SKM-1 treated with dmso at 0.1 percent for 144 hours (cell line): Measurements from ENCODE around the gene KRTAP1-1.
"Not testable (repeated sequence)": the region's sequence is repeated elsewhere in the genome, so short reads cannot be mapped to it uniquely, and the experiment has no call there.

Source experiments
- DNase-seq: peaks from one replicate; lab custom pipeline; 2025; ENCODE audit not compliant: unreplicated experiment; lab: John Stamatoyannopoulos, UW

The KRTAP1-1 gene

DNA sequence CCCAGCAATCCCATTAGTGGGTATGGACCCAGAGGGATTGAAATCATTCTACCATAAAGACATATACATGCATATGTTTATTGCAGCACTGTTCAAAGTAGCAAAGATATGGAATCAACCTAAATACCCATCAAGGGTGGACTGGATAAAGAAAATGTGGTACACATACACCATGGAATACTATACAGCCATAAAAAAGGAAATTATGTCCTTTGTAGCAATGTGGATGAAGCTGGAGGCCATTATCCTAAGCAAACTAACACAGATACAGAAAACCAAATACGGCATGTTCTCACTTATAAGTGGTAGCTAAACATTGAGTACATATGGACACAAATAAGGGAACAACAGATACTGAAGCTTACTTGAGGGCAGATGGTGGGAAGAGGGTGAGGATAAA lies 16.3 kb upstream of the KRTAP1-1 start:
- DNase-seq = no peak

DNA sequence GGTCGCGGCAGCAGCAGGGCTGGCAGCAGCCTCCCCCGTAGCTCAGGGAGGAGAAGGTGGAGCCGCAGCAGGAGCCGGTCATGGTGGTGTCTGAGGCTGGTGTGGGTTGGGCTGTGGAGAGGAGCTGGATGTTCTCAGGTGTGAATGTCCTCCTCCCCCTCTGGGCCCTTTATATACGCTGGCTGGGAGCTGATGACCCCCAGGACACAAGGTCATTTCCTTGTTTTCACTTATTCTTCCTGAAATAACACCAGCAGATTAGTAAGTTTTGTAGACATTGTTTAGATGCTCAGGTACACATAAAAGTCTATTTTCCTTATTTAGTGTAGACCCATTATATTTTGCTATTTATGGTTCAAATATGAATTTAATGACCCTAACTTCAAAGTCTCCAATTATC lies 13.9 kb upstream of the KRTAP1-1 start, which contains the start of gene KRTAP2-2:
TSS of gene KRTAP2-2 (minus strand) at position 101 of the 400 bp plus-strand sequence. CDS start at position 82, 19 bp downstream.
- DNase-seq = not testable (repeated sequence)

DNA sequence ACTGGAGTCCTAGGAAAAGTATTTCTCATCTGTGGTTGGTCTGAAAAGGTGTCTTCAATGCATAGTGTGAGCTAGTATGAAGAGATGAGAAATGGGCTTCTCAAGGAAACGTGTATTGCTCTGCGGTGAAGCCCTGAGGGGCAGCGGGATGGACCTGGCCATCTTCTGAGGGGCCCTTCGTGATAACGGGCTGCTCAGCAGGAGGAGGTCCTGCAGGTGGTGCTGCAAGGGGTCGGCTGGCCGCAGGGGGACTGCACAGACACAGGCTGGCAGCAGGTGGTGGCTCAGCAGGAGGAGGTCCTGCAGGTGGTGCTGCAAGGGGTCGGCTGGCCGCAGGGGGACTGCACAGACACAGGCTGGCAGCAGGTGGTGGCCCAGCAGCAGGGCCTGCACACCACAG lies 13.3 kb upstream of the KRTAP1-1 start:
- not testable (repeated sequence) for DNase-seq

DNA sequence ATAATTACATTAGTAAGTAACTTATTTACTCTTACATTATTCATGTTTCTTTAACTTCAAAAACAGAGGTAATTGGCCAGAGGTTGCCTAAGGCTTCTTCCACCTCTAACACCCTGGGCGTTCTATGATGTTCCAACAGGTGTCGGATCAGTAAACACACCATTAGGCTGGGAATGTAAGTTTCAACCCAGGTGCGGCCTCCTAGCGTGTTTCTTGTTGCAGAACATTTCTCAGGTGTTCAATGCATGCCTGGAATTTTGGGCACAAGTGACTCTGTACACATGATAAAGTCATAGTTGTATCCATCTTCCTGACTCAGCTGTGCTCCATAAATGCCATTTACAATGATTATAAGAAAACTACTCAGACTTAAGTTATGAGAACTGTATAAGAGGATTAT lies 12.8 kb upstream of the KRTAP1-1 start:
- no peak for DNase-seq

DNA sequence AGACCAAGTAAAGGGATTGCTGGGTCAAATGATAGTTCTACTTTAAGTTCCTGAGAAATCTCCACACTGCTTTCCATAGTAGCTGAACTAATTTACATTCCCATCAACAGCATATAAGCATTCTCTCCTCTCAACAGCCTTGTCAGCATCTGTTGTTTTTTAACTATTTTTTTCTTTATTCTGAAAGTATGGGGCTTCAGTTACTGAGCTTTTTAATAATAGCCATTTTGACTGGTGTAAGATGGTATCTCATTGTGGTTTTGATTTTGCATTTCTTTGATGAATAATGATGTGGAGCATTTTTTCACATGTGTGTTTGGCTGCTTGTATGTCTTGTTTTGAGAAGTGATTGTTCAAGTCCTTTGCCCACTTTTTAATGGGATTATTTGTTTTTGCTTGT lies 11.3 kb upstream of the KRTAP1-1 start:
- DNase-seq = no peak

DNA sequence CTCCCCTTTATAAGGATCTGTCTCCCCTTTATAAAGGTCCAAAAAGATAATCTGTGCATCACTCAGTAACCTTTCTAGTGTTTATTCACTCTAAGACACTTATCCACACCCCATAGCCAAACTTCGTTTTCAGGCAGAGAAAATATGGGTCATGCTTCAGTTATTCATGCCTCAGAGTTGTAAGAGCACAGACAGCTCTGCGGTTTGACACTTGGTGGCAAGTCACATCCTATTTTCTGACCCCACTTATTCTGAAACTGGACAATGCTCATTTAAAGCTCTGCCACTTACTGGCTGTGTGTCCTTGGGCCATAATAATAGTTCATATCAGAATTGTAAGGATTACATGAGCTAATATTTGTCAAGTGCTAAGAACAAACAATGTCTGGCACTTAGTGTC lies 7.9 kb upstream of the KRTAP1-1 start:
- DNase-seq = no peak

DNA sequence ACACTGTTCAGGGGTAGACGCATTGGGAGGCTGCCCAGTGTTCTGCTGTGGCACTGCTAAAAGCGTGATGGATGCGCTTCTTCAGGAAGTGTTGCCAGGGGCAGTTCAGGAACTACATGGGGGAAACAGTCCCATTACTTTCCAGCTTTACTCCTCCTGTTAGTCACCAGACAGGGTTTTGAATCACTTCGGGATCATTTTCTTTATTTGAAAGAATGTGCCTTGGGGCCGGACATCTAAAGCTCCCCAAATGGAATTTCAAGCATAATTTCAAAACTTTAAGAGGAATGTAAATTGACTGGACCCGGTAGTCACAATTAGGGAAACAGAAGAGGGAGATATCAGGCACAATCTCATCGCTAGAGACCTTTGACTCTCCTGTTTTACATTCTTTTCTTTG lies 7.2 kb upstream of the KRTAP1-1 start:
- DNase-seq = no peak

DNA sequence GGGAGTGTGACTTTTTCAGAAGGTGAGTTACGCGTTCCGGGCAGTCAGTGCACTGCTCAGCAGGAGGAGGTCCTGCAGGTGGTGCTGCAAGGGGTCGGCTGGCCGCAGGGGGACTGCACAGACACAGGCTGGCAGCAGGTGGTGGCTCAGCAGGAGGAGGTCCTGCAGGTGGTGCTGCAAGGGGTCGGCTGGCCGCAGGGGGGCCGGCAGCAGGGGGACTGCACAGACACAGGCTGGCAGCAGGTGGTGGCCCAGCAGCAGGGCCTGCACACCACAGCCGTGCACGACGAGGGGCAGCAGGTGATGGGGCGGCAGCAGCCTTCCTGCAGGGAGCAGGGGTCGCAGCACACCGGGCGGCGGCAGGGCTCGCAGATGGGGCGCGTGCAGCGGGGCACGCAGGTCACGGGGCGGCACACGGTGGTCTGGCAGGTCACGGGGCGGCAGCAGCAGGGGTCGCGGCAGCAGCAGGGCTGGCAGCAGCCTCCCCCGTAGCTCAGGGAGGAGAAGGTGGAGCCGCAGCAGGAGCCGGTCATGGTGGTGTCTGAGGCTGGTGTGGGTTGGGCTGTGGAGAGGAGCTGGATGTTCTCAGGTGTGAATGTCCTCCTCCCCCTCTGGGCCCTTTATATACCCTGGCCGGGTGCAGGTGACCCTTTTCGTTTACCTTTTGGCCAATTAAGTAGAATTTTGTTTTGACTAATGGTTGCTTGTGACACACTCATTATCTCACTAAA lies 5.7 kb upstream of the KRTAP1-1 start, which contains the start of gene KRTAP2-1:
TSS of gene KRTAP2-1 (minus strand) at position 582 of the 731 bp plus-strand sequence. CDS start at position 533, 49 bp downstream.
- DNase-seq = not testable (repeated sequence)

DNA sequence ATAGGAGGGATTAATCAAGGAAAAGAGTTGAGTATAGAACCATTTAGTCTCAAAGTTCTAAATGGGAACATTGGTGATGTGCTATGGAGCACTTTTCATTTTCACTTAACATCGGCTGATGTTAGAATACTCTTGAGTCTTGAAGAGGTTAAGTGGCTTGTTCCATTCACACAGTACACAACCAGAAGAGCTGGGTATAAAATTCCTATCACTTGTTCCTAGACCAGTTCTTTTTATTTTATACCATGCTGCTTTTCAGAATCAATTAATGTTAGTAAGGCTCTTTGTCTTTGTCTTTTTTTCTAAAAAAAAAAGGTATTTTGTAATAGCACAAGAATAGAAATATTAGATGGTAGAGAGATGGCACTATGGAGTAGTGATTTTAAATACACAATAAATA lies 1.7 kb upstream of the KRTAP1-1 start:
- no peak for DNase-seq

DNA sequence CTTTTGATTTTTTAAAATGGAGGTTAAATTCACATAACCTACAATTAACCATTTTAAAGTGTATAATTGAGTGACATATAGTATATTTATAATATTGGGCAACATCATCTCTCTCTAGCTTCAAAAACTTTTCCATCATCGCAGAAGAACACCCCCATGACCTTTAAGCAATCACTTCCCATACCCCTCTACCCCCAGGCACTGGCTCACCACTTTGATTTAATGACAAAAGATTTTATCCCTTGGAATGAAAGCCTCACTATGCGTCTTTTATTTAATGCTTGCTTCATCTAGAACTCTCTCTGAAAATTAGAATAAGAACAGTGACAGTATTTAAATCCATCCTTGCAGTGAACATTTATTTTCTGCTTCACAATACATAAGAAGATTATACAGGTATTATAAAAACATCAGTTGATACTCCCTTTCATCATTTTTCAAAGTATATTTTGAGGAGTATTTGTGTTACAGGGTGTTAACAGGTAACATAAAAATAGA lies 3.3 kb downstream of the KRTAP1-1 start:
- DNase-seq = no peak

DNA sequence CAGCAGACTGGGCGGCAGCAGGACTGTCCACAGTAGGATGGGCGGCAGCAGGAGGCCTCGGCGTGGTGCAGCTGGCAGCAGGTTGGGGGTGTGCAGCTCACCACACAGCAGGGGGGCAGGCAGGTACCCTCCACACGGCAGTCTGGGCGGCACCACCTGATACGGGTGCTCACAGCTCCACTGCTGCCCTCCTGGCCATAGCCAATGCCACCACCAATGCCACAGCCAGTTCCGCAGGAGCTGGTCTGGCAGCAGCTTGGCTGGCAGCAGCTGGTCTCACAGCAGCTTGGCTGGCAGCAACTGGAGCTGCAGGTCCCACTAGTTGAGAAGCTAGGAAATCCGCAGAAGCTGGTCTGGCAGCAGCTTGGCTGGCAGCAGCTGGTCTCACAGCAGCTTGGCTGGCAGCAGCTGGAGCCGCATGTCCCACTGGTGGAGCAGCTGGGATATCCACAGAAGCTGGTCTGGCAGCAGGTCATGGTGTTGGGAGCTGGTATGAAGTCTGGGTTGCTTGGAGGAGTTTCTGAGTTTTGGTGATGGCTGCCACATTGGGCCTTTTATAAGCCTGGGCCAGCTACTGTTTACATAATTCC lies 6.8 kb downstream of the KRTAP1-1 start, which contains the start of gene KRTAP1-3:
TSS of gene KRTAP1-3 (minus strand) at position 529 of the 590 bp plus-strand sequence. CDS start at position 476, 53 bp downstream.
- not testable (repeated sequence) for DNase-seq

DNA sequence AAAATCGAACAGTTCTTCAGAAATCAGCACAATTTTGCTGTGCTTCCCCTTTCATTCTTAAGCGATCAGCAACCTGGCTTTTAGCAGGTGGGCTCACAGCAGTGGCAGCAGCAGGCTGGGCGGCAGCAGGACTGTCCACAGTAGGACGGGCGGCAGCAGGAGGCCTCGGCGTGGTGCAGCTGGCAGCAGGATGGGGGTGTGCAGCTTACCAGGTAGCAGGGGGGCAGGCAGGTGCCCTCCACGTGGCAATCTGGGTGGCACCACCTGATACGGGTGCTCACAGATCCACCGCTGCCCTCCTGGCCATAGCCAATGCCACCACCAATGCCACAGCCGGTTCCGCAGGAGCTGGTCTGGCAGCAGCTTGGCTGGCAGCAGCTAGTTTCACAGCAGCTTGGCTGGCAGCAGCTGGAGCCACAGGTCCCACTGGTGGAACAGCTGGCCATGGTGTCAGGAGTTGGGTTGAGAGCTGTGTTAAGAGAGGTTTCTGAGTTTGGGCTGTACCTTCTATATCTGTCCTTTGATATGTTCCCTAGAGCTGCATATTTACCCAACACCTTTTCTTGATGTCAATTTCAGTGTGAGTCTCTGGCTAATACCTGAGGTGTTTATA lies 11.5 kb downstream of the KRTAP1-1 start, which contains the start of gene KRTAP1-4:
TSS of gene KRTAP1-4 (minus strand) at position 563 of the 613 bp plus-strand sequence. CDS start at position 446, 117 bp downstream.
- no peak for DNase-seq

DNA sequence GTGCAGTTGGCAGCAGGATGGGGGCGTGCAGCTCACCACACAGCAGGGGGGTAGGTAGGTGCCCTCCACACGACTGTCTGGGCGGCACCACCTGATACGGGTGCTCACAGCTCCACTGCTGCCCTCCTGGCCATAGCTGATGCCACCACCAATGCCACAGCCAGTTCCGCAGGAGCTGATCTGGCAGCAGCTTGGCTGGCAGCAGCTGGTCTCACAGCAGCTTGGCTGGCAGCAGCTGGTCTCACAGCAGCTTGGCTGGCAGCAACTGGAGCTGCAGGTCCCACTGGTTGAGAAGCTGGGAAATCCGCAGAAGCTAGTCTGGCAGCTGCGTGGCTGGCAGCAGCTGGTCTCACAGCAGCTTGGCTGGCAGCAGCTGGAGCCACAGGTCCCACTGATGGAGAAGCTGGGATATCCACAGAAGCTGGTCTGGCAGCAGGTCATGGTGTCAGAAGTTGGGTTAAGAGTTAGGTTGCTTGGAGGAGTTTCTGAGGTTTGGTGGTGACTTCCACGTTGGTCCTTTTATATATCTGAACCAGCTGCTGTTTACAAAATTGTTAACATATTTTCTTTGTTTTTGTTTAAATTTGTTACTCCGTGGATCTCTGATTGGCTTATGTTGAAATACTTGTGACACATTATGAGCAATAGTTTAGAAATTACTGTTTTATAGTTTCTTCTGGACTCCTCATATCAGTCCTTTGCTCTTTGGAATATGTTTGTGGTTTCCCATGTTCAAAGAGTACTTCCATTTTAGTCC lies 14.4 kb downstream of the KRTAP1-1 start, which contains the start of gene KRTAP1-5:
TSS of gene KRTAP1-5 (minus strand) at position 494 of the 757 bp plus-strand sequence. CDS start at position 441, 53 bp downstream.
- no peak for DNase-seq

DNA sequence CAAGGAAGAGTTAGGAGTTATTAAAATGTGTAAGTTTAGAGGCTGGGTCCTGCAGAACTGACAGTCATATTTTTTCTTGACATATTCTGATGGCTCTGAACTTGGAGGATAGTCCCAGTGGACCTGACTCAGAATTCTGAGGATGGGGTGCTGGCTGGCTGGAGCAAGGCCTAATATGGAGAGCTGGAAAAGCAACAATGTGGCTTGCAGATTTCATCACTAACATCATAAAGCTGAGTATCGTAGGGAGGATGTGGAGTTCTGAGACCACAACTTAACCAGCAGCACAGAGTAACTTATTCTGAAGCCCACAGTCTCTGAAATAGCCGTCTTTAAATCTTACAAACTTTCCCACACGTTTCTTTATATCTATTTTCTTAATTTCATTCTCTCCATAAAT lies 16.6 kb downstream of the KRTAP1-1 start:
- no peak for DNase-seq

DNA sequence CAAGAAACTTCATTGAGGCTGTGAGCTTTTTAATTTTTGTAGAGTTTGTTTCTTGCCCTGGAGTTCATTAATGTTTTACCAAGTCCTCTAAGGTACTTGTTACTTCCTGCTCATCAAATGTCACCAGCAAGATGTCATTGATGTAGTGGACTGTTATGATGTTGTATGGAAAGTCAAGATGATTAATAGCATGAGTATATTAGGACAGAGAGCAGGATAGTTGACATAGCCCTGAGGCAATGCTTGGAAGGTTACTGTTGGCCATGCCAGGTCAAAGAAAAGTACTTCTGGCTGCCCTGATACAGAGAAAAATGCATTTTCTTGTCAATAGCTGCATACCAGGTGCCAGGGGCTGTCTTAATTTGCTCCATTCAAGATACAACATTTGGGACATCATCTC lies 20.9 kb downstream of the KRTAP1-1 start:
- DNase-seq = no peak

DNA sequence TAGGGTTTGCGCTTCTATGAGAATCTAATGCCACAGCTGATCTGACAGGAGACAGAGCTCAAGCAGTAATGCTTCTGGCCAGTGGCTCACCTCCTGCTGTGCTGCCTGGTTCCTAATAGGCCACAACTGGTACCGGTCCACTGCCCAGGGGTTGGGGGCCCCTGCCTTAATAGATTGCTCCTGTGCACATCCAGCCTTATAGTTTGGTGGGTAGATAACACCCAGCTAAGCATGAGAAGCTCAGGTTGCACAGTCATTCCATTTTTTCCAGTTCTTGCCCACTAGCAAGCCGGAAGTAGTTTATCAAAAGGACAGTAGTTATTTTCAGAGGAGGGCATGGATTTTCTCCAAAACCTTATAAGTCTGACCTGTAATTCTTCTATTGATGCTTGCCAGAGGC lies 21.8 kb downstream of the KRTAP1-1 start:
- DNase-seq = no peak

DNA sequence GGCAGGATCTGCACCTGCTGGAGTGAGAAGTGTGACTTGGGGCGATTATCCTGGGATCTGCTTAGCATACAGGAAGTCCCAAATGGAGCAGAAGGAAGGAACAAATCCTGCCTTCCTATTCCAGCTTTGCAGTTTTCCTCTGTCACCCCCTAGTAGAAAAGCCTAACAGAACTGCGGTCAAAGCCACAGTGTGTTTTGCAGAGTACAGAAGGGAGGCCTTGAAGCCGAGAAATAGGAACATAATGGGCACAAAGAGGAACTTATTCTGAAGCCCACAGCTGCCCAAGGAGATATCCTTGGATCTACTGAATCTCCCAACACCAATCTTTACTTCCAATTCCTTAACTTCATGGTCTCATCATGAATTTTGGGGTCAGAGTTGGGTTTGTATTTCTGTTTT lies 22.7 kb downstream of the KRTAP1-1 start:
- no peak for DNase-seq

DNA sequence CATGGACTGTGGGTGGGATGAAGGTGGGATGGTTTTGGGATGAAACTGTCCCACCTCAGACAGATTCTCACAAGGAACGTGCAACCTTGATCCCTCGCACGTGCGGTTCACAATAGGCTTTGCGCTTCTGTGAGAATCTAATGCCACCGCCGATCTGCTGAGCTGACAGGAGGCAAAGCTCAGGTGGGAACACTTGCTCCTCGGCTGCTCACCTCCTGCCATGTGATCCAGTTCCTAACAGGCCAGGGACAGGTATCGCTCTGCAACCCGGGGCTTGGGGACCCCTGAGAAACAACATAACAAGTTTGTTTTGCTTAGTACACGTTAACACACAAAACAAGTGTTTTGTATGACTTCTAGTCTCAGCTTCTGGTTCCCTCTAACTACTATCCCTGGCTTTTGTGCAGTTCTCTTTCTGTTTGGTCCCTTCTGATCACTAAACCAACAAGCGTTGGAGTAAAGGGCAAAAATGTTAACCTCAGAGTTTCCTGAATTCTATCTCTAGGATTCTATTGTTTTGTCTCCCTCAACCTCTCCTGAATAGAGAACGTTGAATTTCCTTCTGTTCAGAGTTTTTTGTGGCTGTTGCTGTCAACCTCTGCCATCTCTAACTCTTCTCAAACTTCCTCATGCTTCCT lies 24.6 kb downstream of the KRTAP1-1 start:
- DNase-seq = no peak

DNA sequence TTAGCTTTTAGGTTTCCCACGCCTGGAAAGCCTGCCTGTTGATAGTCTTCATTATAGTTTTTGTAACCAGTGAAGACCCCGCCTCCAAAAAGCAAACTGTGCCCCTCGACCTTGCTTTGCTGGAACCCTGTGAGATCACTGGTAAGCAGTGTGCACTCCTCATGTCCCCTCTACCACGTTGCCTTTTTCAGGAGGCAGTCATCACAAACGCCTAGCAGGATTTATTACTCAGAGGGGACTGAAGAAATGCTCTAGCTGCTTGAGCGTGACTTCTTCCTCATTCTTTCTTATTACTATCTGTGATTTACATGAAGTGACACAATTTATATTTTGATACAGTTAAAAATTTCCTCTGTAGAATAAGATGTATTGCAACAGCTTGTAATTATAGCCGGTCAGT lies 25.8 kb downstream of the KRTAP1-1 start:
- DNase-seq = no peak

DNA sequence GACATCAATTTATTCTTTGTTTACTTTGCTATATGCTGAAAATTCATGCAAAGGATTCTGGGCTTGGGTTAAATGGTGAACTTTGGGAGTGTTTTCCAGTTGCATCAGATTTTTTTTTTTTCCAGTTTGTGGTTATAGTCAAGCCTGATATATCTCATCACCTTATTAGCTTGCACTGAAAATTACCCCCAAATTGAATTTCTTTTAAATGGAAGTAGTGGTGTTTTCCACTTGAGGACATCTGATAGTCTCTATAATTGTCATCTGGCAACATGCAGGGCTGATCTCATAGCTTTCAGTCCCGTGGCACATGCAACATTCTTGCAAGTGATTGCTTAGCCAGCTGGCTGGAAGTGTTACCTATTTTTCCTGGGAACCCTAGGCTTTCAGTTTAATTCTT lies 27.6 kb downstream of the KRTAP1-1 start:
- no peak for DNase-seq
